HG03565 (cell line): ENCODE results near the gene ANKFN1.

Source experiments
- ATAC-seq: cut with Tn5 transposase; IDR thresholded peaks from one replicate; pipeline ENCODE4 v1.9.1; 2021; ENCODE audit warnings: mild to moderate bottlenecking, moderate library complexity; ENCODE audit not compliant: unreplicated experiment

ANKFN1 gene

GRCh38 chr17:56548661-56549060 lies 395.4 kb downstream of the ANKFN1 start:
- no peak for ATAC-seq

- no peak for ATAC-seq
Observed at GRCh38 chr17:56549501-56549900, 396.2 kb downstream of the ANKFN1 start.

GRCh38 chr17:56557682-56558081 lies 404.4 kb downstream of the ANKFN1 start:
- no peak for ATAC-seq

GRCh38 chr17:56558088-56558487 lies 404.8 kb downstream of the ANKFN1 start:
- ATAC-seq: no peak
